Epithelial cell of esophagus (primary cell): ENCODE measurements around the gene NISCH.
A peak's percentile ranks its signal among the peaks of the same experiment; 100 is the strongest.
"Not testable (repeated sequence)": the region's sequence is repeated elsewhere in the genome, so short reads cannot be mapped to it uniquely, and the experiment has no call there.

Experiments
- DNase-seq: peaks from one replicate; pipeline ENCODE4 v3.0.0; 2010; ENCODE audit warnings: low read depth
- H3K4me3 ChIP-seq: 2 replicates; pipeline ENCODE4 v1.5.1; 2011; ENCODE audit warnings: mild to moderate bottlenecking, low read length, control low read depth
- CTCF ChIP-seq: IDR thresholded peaks from 2 replicates; pipeline ENCODE4 v1.5.1; 2011; ENCODE audit warnings: low read depth, mild to moderate bottlenecking, low read length, control low read depth, inconsistent platforms; ENCODE audit not compliant: insufficient read depth; ENCODE audit errors: missing control alignments

Gene NISCH

GRCh38 chr3:52521881-52522650 is 66.7 kb downstream of the NISCH start:
- no peak for DNase-seq
- no peak for TF ChIP-seq CTCF
- no peak overlapping the region for H3K4me3 ChIP-seq

- no peak overlapping the region for H3K4me3 ChIP-seq
- TF ChIP-seq CTCF: no peak
- DNase-seq: no peak
Observed at GRCh38 chr3:52522651-52523251, 67.3 kb downstream of the NISCH start.

- H3K4me3 ChIP-seq: no peak overlapping the region
- no peak for DNase-seq
- TF ChIP-seq CTCF: no peak
Observed at GRCh38 chr3:52523386-52524257, 68.2 kb downstream of the NISCH start.

- TF ChIP-seq CTCF: no peak
- DNase-seq: no peak
- H3K4me3 ChIP-seq: no peak overlapping the region
Observed at GRCh38 chr3:52524258-52524751, 68.9 kb downstream of the NISCH start.

GRCh38 chr3:52524752-52525679 is 69.6 kb downstream of the NISCH start:
- no peak for TF ChIP-seq CTCF
- H3K4me3 ChIP-seq: no peak overlapping the region
- peak; percentile 70 for DNase-seq

- peak; percentile 87 for DNase-seq
Observed at GRCh38 chr3:52525680-52526561, 70.5 kb downstream of the NISCH start.

GRCh38 chr3:52526671-52527038 is 71.3 kb downstream of the NISCH start:
- not testable (repeated sequence) for DNase-seq, H3K4me3 ChIP-seq

More at GRCh38 chr3:52525680-52526561, 70.5 kb downstream of the NISCH start:
- no peak overlapping the region for H3K4me3 ChIP-seq
- no peak for TF ChIP-seq CTCF
